ENCODE data around the gene CNDP2.

- TF ChIP-seq CTCF (CRISPR knock-in tag; IDR thresholded peaks at IDR 0.05) (no peak), ZNF430 (CRISPR knock-in tag; IDR thresholded peaks at IDR 0.05) (no peak), KLF12 (CRISPR knock-in tag; IDR thresholded peaks at IDR 0.05; ENCODE audit: borderline replicate concordance) (no peak), RCOR2 (CRISPR knock-in tag; IDR thresholded peaks at IDR 0.05) (no peak), EZH2 (conservative IDR thresholded peaks at IDR 0.05; ENCODE audit: low read depth, low read length) (no peak), ZNF382 (CRISPR knock-in tag; IDR thresholded peaks at IDR 0.05; ENCODE audit: borderline replicate concordance) (no peak), CHD2 (IDR thresholded peaks at IDR 0.05; ENCODE audit: low read depth, low read length) (no peak), CBFB (CRISPR knock-in tag; IDR thresholded peaks at IDR 0.05) (no peak), LBX2 (CRISPR knock-in tag; IDR thresholded peaks at IDR 0.05; ENCODE audit: borderline replicate concordance) (no peak), NONO (IDR thresholded peaks at IDR 0.05) (no peak), NONO (CRISPR knock-in tag; conservative IDR thresholded peaks at IDR 0.05) (no peak), ZNF468 (CRISPR knock-in tag; IDR thresholded peaks at IDR 0.05) (no peak), TRIM24 (CRISPR knock-in tag; IDR thresholded peaks at IDR 0.05) (no peak)
Observed at GRCh38 chr18:74456017-74456348, 40.2 kb upstream of the CNDP2 start.

Data from HepG2 (cell line).